ENCODE measurements around the gene TLE5.
"Not testable (repeated sequence)": the region's sequence is repeated elsewhere in the genome, so short reads cannot be mapped to it uniquely, and the experiment has no call there.

The TLE5 gene

GRCh38 chr19:3039641-3040077 lies 22.6 kb downstream of the TLE5 start:
- DNase-seq: no peak

DNA sequence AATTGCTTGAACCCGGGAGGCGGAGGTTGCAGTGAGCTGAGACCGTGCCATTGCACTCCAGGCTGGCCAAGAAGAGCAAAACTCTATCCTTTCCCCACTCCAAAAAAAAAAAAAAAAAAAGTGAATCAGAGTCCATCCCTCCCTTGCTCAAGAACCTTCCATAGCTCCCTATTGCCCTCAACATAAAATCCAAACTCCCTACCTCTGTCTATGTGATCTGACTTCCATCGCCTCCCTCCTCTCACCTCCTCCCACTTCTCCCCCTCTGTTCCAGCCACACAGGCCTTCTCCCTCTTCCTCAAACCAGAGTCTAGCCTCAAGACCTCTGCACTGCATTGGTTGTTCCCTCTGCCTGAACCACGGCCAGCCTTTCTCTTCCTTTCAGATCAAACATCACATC lies 23.2 kb downstream of the TLE5 start:
- DNase-seq: no peak

DNA sequence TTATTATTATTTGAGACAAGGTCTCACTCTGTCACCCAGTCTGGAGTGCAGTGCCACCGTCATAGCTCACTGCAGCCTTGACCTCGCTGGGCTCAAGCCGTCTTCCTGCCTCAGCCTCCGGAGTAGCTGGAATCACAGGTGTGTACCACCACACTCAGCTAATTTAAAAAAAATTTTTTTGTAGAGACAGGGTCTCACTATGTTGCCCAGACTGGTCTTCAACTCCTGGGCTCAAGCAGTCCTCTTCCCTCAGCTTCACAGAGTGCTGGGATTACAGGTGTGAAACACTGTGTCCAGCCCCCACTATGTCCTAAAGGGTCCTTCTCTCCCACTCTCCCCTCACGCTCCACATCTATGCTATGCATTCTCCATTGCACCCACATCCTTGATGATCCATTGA lies 24.1 kb downstream of the TLE5 start:
- DNase-seq: no peak

DNA sequence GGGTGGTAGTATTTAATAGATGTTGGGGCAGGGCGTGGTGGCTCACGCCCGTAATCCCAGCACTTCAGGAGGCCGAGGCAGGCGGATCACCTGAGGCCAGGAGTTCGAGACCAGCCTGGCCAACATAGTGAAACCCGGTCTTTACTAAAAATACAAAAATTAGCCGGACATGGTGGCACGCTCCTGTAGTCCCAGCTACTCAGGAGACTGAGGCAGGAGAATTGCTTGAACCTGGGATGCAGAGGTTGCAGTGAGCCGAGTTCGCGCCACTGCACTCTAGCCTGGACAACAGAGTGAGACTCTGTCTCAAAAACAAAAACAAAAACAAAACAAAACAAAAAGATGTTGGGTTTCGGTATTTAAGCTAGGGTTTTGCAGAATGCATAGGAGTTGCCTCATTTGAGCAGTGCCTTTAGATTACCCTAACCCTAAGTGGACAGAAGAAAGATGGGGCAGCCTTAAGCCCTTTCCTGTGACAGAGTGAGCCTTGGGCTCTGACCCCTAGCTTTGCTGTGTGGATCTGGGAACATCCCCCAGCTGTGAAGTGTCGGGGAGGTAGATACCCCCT lies 25.2 kb downstream of the TLE5 start:
- not testable (repeated sequence) for DNase-seq

DNA sequence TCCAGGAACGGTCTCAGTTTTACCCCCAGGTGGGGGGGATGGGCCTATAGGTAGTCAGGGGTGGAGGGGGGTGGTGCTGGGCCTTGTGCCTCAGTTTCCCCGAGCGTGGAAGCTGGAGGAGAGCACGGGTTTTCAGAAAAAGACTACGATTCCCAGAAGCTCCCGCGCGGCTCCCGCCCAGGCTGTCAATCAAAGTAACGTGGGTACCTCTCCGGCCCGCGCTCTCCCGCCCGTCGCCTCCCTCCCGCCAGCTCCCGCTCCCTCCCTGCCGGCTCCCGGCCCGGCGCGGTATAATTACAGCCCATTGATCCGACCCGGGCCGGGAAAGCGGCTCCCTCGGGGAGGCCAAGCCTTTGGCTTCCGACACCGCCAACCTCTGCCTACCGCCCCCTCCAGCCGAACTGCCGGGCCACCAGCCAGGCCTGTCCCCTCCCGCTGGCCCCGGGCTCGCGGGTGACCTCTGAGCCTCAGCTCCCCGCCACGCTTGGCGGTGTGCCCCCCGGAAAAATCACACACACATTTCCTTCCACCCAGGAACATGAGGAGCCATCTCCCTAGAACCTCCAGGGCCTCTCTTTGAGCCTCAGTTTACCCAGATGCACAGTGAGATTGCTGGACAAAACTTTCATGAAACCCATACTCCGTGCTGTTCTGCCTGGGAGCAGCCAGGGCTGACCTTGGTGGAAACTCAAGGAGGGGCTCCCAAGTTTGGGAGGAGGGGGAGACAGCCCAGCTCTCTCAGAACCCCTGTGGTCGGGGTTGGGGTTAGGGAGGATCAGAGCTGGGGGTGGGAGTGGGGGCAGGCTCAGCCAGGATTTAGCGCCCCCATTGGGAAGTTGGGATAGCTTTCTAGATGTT lies 25.9 kb downstream of the TLE5 start:
- DNase-seq: peak; percentile 92

GRCh38 chr19:3035542-3036118 lies 26.7 kb downstream of the TLE5 start:
- peak; percentile 100 for DNase-seq

DNA sequence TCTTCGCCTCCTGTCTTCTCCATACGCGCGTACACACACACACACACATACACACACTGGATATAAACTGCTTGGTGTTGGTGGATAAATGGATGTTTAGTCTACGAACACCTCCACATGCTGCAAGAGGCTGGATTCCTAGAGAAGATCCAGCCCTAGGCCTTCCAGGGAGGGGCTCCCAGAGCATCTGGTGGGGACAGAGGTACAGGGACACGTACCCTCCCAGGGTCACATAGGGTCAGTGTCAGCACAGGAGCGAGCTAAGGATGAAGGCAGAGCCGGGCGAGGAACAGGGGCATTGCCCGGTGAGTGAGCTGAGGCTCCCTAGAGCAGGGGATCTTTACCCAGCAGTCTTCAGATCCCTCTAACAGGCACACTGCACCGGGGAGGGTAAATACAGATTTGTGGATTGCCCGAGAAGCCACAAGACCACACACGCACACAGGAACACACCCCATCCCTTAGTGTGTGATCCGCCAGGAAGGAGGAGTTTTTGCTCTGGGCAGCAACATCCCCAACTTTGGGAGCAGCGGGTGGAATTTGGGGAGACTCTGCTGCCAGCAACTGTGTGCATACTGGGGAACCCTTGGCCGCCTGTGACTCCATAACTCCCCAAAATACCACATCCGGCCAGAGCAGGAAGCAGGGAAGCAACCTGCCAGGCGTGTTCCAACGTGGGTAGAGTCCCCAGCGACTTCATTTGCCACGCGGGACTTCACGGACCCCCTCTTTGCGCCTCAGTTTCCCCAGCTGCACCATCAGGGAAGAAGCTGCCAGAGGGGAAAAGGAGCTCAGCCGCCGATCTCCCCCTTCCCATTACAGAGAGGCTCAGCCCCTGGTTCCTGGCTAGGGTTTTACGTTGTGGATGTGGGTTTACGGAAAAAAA lies 27.4 kb downstream of the TLE5 start:
- peak; percentile 63 for DNase-seq

DNA sequence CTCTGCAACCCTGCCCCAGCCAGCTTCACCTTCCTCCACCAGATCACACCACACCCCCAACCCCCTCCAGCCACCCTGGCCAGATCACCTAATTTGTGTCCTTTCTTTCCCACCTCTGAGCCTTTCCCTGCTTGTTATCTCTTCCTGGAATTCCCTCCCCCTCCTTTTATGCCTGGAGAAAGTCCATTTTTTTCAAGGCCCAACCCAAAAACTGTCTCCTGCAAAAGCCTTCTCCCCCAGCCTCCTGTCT lies 28.0 kb downstream of the TLE5 start:
- no peak for DNase-seq

GRCh38 chr19:3033595-3034405 lies 28.5 kb downstream of the TLE5 start:
- DNase-seq: no peak

GRCh38 chr19:3031607-3031867 lies 30.8 kb downstream of the TLE5 start:
- no peak for DNase-seq

DNA sequence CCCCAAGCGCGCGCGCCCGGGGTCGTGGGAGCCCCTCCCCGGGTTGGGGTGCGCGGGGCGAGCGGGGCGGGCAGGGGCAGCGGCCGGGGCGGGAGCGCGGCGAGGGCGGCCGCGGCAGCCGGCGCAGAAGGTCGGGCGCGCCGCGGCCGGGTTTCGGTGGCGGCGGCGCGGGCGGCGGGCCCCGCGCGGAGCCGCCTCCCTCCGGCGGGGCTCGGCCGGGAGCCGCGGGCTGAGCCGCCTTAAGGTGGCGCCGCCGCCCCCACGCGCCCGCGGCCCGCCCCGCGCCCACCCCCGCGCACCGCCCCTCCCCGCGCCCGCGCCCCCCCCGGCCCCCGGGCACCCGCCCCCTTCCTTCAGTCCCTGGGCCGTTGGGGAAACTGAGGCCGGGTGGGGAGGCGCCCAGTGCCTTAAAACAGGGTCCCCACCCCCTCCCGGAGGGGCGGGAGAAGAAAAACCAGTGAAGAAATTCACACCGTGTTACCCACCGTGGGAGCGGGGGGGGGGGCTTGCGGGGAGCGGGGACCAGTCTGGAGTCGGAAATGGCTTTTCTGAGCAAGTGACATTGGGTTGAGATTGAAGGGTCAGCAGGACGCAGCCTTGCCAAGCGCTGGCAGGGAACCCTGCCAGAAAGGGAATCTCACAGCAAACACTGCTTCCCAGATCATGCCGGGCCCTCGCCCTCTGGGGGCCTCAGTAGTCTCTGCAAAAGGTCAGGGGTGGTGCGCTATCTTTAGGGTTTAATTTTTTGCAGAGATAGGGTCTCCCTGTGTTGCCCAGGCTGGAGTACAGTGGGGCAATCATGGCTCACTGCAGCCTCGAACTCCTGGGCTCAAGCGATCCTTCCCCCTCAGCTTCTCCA lies 33.0 kb downstream of the TLE5 start, which contains the start of gene TLE2:
TSS of gene TLE2 (minus strand) at position 216 of the 859 bp plus-strand sequence. CDS start 376 bp downstream, outside the sequence.
- DNase-seq: no peak

DNA sequence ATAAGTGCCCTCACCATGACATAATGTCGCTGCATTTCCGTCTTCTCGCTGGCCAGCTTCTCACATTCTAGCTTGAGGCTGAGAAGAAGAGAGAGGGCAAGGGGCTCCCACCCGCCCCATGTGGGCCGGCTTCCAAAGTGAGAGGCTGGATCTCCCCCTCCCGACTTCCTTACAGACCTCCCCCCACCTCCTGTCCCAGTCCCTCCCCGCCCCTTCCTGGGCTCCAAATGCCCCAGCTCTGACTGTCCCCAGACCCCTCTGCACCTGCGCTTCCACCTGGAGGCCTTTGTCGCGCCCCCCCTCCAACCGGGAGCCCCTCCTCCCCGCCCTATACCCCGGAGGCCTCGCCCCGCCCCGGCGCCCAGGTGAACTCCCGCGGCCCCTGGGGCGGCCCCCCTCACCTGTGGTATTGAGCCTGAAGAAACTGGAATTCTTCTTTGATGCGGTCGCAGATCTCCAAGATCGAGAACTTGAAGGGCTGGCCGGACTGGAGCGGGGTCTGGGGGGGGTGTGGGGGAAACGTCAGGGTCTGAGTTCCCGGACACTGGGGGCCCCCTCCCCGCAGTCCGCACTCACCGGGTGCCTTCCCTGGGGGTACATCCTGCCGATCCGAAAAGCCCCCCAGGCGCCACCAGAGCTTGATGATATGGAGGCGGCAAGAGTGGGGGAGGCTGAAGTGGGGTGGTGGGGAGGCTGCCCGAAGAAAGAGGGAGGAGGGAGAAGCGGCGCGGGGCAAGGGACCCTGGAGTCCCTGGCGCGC lies 33.8 kb downstream of the TLE5 start:
- DNase-seq: no peak

DNA sequence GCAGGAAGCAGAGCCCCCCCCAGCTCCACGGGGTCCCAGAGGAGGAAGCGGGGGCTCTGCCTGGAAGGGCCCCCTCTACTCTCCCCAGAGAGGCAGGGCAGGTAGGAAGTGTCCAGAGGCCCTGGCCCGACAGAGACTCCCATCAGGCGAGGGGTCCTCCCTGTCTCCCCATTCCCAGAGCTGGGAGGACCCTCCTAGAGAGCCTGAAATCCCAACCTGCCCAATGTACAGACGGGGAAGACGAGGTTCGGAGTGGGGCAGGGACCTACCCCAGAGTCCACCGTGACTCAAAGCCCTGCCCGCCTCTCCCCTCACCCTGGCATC lies 34.4 kb downstream of the TLE5 start:
- no peak for DNase-seq

DNA sequence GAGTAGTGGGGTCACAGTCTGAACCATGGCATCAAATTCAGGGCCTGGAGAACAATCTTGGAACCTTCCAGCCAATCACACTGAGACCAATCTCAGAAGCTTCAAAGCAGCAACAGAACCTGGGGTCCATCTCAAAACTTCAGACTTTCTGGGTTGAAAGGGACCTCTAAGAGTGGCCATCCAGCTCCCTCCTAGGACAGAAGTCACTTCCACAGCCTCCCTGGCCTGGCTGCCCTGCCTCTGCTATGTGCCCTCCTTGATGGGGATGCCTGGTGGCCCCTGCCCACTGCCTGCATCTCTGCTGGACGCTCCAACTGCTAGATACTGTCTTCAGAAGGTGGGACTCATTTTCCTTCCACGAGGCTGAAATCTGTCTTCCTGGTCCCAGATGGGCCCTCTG lies 35.0 kb downstream of the TLE5 start:
- DNase-seq: no peak

- no peak for DNase-seq
These were observed 35.5 kb downstream of the TLE5 start for GRCh38 chr19:3026768-3027167.

DNA sequence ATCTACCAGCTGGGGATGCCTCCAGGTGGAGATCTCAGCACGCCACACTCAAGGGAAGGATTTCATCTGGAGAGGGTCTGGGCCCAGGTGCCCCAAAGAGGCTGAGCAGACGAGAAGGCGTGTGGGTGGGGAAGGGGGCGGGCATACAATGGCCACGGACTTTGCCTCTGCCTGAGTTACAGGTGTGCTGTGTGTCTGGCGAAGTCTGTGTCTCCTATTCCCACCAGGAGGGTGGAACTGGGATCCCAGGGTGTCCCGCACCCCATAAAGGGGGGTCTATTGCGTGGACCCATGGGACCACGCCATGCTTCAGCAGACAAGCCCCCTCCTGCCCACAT lies 36.8 kb downstream of the TLE5 start:
- no peak for DNase-seq

GRCh38 chr19:3024870-3025548 lies 37.3 kb downstream of the TLE5 start:
- DNase-seq: no peak

GRCh38 chr19:3024509-3024869 lies 37.8 kb downstream of the TLE5 start:
- no peak for DNase-seq

- DNase-seq: no peak
These were observed 41.9 kb downstream of the TLE5 start for GRCh38 chr19:3020321-3020960.

DNA sequence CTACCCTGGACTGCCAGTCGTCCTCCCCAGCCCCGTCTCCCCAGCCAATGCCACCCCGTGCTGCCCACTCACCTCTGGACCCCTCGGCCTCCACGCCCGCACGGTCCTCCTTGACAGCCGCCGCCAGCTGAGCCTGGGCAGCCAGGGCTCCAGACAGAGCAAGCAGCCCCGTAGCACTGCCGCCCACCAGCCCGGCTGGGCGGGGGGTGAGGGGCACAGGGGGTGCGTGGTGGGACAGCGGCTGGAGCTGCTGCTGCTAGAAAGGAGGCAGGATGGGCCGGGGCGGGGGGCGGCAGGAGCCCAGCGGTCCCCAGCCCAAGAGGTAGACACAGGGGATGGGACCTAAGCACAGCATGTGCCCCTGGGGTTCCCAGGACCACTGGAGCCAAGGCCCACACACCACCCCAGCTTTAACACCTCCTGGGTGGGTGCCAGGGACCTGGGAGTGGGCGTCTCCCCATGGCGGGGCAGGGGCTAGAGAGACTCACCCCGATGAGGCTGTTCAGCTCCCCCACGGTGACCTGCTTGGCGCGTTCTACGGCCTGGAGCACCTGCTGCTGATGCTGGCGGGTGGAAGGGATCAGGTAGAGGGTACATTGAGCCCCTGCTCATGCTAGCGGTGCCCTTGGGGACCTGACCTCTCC lies 43.0 kb downstream of the TLE5 start:
- DNase-seq: no peak
